HG03175 (cell line): ENCODE results near the gene UST.
A peak's percentile ranks its signal among the peaks of the same experiment; 100 is the strongest.

Experiments
- ATAC-seq: cut with Tn5 transposase; IDR thresholded peaks from one replicate; pipeline ENCODE4 v1.9.1; 2021; ENCODE audit warnings: mild to moderate bottlenecking, moderate library complexity; ENCODE audit not compliant: unreplicated experiment

The UST gene

GRCh38 chr6:148746363-148747144 is at the start of gene UST:
UST (plus strand) TSS chr6:148747030; CDS start chr6:148747431, 401 bp downstream.
- peak; percentile 51 for ATAC-seq

DNA sequence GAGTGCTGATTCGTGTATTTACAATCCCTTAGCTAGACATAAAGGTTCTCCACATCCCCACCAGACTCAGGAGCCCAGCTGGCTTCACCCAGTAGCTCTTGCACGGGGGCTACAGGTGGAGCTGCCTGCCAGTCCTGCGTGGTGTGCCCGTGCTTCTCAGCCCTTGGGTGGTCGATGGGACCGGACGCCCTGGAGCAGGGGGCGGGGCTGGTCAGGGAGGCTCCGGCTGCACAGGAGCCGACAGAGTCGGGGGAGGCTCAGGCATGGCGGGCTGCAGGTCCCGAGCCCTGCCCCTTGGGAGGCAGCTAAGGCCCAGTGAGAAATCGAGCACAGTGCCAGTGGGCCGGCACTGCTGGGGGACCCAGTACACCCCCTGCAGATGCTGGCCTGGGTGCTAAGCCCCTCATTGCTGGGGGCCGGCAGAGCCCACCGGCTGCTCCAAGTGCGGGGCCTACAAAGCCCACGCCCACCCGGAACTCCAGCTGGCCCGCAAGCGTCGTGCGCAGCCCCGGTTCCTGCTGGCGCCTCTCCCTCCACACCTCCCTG is 48.9 kb upstream of the UST start:
- ATAC-seq = no peak

DNA sequence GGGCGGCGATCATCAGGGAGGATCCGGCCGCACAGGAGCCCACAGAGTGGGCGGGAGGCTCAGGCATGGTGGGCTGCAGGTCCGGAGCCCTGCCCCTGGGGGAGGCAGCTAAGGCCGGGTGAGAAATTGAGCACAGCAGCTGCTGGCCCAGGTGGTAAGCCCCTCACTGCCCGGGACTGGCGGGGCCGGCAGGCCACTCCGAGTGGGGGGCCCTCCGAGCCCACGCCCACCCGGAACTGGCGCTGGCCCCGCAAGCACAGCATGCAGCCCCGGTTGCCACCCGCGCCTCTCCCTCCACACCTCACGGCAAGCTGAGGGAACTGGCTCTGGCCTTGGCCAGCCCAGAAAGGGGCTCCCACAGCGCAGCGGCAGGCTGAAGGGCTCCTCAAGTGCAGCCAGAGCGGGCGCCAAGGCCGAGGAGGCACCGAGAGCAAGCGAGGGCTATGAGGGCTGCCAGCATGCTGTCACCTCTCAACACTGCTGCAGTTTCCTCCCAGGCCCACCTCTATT is 48.1 kb upstream of the UST start:
- no peak for ATAC-seq

GRCh38 chr6:148700047-148700715 is 46.6 kb upstream of the UST start:
- ATAC-seq = no peak

- ATAC-seq = peak; percentile 68
Observed at GRCh38 chr6:148700741-148701311, 46.0 kb upstream of the UST start.

DNA sequence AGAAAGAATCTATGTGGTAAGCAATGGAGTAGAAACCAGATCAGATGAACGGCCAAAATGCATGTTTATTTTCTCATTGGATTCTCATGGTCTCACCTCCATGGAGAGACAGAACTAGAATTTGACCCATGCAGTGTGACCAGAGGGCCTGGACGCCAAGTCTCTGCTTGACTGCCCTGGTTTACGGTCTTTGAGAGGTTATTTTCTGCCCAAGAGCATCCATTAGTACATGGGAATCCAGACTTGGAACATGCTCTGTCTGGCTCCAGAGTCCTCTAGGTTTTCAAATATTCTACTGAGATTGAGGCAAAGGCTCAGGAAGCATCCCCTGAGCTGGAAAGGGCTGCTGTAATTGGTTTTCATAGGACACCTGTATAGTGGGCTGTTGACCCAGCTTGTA is 45.5 kb upstream of the UST start:
- no peak for ATAC-seq

GRCh38 chr6:148703900-148704299 is 42.9 kb upstream of the UST start:
- no peak for ATAC-seq

- ATAC-seq = no peak
Observed at GRCh38 chr6:148704400-148705246, 42.2 kb upstream of the UST start.

DNA sequence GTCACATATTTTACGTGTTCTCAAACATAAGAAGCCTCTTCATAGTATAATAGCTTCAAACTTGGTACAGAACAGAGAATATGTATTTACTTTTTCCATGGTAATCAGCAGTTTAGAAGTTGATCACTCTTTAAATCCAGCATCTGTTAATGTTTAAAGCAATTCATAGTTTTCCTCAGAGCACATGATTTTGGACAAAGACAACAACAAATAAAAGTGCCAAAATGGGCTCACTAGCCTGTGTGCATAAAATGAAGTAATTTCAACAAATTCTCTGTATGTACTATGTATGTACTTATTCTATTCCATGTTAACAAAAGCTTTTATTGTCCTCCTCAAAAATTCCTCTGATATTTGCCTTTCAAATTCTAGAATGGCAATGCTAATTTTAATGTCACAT is 38.1 kb upstream of the UST start:
- no peak for ATAC-seq

GRCh38 chr6:148709577-148709976 is 37.3 kb upstream of the UST start:
- no peak for ATAC-seq

DNA sequence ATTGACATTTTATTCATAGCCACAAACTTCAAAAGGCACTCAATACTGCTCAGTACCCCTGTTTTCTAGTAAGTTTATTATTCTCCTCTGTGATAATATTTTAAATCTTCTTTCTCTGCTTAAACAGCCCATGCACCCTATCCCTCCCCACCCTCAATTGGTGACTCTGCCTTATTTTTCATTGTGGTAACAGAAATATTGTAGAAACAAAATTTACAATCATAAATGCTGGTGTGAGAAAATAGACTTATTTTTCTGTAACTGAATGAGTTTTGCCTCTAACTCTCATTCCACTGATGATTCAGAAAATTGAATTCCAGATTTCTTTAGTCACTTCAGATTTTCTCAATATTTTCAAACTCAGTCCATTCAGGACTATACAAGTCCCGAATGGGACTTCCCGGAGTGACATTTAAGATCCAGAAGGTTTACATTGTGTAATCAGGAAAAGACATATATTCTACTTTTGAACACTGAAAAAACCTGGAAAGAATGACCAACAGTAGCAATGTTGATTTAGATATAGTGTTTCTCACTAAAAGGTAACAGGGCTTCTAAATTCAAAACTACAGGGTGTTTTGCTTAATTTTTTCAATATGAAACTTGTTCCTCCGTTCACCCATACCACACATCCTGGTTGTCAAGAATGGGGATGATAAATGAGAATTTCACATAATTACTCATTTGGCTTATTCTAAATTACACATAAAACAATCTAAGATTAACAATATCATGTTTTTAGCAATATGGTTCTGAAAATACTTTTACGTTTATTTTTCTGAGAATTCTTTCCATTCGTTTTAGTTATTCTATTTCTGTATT is 34.8 kb upstream of the UST start:
- no peak for ATAC-seq

- no peak for ATAC-seq
Observed at GRCh38 chr6:148713033-148713738, 33.6 kb upstream of the UST start.

DNA sequence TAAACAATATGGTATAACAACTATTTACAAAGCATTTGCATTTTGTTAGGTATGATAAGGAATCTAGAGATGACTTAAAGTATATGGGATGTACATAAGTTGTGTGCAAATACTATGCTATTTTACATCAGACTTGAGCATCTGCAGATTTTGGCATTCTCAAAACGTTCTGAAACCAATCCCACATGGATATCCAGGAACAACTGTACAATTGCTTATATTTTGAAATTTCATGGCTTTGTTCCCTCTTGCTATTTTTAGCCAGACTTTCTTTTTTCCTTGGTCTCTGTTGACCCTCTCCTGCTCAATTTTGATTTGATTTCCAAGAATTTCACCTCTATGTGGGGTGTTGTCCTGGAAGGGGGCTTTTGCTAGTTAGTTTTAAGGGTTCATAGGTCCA is 32.9 kb upstream of the UST start:
- ATAC-seq = no peak

DNA sequence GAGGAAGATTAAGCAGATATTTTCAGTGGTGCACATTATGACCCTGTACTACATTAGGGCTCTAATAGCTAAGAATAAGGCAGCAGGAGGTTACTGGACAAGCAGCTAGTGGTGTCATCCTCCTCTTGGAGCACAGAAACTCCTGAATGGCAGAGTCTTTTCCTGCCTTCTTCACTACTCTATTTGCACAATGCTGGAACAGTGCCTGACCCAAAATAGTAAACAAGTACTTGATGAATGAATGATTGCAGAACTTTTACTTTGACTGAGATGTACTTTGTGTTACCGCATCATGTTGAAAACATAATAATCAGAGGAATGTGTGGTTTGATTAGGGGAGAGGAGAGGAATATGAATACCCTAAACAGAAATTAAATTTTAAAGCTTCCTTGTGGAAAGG is 30.0 kb upstream of the UST start:
- ATAC-seq = no peak

DNA sequence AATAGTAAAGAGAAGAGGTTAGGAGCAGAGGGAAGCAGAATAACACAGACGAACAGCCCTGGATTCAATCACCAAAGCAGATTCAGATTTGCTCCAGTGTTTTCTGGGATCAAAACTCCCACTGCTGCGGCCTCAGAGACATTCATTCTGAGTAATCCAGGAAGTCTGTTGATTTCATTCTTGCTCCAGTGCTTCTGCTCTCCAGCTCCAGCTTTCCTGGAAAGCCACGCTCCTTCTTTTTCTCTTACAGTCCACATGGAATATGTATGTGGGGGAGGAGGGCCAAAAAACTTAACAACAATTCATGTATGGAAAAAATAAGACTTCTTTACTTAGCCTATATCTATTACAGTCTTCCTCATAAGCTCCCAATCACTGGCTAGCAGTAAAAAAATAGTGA is 26.4 kb upstream of the UST start:
- no peak for ATAC-seq

- ATAC-seq = no peak
Observed at GRCh38 chr6:148720897-148721296, 25.9 kb upstream of the UST start.

DNA sequence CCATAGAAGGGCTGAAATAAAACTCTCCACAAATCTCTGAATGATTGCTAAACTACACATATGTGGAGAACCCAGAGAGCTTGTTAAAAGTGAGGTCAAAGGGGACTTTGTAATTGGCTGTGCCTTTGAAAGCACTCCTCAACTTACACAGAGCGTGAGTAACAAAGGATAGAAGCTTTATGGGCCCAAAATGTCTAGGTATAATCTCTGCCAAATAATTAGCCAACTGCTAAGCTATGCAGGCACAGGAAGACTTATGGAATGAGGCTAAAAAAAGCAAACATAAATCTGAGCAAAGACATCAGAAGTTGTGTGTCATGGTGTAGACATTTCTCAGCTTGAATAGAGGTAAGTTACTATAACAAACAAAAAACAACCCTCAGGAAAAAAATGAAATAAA is 23.3 kb upstream of the UST start:
- ATAC-seq = no peak

GRCh38 chr6:148724428-148724827 is 22.4 kb upstream of the UST start:
- no peak for ATAC-seq

- ATAC-seq = no peak
Observed at GRCh38 chr6:148727104-148727503, 19.7 kb upstream of the UST start.
